NCI-H460 (cell line): Measurements from ENCODE around the gene HSPA13. TPM values are rescaled to one million over a fixed set of nuclear protein-coding genes. Genes with fewer than 3 reads are reported as not detected.
A peak's percentile ranks its signal among the peaks of the same experiment; 100 is the strongest.
"Not testable (repeated sequence)": the region's sequence is repeated elsewhere in the genome, so short reads cannot be mapped to it uniquely, and the experiment has no call there.

ENCODE experiments used
- DNase-seq: peaks from one replicate; pipeline ENCODE4 v3.0.0-alpha.2; 2016; ENCODE audit warnings: low read depth; ENCODE audit errors: extremely low read depth
- polyA plus RNA-seq: library from polyadenylated mRNA; depleted of rRNA; stranded (reverse); fragments of >200 nt; gene quantifications from 2 replicates; pipeline ENCODE4 v1.2.3, GENCODE V29; 2014; cell fraction: nucleus; rRNA removed
- total RNA-seq: library from RNA; depleted of rRNA; stranded (reverse); fragments of >200 nt; shearing (Covaris generic); gene quantifications from 2 replicates; pipeline ENCODE4 v1.2.3, GENCODE V29; 2014; rRNA removed

HSPA13 gene, protein sequence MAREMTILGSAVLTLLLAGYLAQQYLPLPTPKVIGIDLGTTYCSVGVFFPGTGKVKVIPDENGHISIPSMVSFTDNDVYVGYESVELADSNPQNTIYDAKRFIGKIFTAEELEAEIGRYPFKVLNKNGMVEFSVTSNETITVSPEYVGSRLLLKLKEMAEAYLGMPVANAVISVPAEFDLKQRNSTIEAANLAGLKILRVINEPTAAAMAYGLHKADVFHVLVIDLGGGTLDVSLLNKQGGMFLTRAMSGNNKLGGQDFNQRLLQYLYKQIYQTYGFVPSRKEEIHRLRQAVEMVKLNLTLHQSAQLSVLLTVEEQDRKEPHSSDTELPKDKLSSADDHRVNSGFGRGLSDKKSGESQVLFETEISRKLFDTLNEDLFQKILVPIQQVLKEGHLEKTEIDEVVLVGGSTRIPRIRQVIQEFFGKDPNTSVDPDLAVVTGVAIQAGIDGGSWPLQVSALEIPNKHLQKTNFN
- 97.7 and 107 TPM in 2 replicates for total RNA-seq
- polyA plus RNA-seq = 34.3 and 52.6 TPM in 2 replicates

DNA sequence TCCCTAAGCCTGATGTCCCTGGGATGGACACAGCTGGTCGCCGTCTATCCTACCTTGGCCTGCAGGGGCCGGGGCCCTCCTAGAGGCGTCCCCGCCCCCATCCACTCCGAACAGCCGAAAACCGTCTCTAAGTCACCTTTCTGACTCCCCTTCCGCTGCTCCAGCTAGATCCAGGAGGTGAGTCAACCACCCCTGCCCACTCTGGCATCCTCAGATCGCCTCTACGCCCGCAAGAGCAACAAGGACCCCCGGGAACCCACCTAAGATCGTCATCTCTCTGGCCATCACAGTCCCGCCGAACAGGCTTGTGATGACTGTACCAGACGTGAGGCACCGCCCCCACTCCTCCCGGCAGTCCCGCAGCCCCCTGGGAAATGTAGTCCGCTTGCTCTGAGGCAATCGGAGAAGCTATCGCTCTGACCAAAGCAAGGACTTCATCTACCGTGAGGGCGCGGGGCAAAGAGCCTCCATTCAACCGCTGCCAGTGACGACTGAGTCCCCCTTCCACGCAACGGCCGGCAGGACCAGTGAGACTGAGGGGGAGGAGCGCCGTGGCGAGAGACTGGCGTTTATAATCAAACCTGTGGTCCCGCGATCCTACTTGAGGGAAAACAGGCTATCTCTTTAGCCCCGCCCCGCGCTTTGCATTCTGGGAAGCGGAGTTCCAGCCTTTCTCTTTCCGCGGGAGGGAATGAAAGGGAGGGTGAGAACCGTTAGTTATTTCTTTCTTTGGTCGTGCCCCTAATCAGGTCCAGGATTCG is at the start of gene HSPA13:
Gene HSPA13, minus strand, starts transcription at position 312 of the 761 bp plus-strand sequence. Its CDS starts 27 bp downstream, at position 285.
- peak; percentile 98 for DNase-seq

DNA sequence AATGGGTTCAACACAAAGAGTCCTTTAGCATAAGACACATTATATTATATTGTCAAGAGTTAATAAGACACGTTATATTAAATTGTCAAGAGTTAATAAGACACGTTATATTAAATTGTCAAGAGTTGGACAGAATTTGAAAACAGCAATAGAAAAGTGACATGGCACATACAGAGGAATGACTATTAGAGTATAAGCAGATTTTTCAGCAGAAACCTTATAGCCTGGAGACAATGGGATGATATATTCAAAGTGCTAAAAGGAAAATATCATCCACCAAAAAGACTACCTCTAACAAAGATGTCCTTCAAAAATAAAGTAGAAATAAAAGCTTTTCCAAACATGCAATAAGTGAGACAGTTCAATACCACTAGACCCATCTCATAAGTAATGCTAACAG is 36.0 kb upstream of the HSPA13 start:
- no peak for DNase-seq

DNA sequence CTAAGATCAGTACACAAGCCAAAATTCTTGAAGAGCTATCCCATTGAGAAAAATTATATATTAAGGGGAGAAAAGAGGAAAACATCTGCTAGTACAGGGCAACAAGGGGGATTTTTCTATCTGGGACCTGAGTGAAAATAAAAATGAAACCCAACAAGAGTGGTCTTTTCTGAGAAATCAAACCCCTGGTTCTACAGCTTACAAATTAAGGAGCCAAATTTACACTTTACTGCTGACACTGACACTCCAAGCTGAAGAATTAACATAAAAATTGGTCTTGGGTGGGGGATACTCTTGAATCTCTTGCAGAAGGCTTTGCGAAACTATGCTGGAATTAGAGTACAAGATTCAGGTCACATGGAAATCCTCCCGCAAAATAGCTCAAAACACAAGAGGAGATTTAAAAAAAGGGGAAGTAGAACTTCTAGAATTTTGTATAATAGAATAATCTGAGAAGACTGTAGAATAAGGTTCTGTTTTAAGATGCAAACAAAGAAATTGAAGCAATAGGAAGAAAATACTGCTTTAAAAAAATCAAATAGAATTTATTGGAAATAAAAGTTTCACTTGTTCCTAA is 32.1 kb upstream of the HSPA13 start:
- no peak for DNase-seq

DNA sequence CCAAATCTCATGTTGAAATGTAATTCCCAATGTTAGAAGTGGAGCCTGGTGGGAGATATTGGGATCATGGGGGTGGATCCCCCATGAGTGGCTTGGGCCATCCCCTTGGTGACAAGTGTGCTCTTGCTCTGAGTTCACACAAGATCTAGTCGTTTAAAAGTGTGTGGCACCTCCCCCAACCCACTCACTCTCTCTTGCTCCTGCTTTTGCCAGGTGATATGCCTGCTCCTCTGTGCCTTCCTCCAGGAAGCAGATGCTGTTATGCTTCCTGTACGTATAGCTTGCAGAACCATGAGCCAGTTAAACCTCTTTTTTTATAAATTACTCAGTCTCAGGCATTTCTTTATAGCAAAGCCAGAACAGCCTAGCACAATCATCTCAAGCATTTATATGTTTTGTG is 23.0 kb upstream of the HSPA13 start:
- no peak for DNase-seq

DNA sequence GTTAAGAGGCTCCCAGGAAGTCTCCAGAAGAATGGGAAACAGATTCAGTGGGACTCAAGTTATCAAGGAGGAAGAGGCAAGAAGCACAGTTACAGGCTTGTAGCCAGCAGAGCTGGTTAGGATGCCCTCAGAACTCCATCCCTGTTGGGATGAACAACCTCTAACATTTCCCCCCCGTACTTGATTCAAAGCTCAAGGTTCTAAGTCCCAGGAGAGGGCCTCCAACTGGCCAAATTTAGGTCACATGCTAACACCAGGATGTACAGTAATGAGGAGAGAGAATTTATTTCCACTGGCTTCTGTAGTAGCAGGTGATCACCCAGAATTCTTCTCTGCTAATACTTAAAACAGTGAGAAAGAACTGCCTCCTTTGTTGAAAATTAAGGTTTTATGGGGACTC is 22.3 kb upstream of the HSPA13 start:
- no peak for DNase-seq

DNA sequence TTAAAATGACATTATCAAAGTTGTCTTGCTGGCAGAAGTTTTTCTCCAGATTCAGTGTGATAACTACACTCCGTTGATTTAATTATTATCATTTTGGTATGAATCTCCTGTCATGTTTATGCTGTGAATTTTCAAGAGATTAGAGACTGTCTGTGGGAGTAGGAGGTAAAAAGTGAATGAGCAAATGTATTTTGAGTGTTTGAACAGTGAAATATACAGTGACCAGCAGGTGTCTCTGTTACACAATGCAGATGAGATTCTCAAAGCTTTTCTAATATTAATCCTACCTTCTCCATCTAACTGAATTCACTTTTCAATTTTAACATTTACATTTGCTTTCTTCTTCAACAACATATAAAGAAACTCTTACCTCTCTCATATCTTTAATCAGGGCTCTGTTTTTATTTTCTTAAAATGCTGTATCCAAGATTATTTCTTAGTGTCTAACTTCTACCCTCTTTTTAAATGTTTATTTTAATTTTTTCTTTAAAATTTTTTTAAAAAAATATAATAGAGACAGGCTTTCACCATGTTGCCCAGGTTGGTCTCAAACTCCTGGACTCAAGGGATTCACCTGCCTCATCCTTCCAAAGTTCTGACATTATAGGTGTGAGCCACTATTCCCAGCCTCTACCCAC is 20.9 kb upstream of the HSPA13 start:
- DNase-seq = peak; percentile 22

DNA sequence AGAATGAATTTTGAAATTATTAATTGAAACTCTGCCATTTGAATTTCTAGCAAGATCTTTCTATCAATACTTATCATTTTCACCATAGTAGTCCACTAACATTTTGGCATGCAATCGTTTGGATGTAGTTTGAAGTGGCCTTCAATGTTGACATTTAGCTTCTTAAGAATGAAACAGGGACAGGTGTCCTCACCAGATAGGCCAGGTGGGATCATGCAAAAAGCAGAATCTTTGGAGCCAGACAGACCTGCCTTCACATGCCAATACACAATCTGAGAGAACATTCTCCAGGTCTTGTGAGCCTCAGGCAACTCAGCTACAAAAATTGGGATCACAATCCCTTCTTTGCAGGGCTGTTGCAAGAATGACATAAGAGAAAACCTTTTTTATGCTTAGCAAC is 18.3 kb upstream of the HSPA13 start:
- no peak for DNase-seq

DNA sequence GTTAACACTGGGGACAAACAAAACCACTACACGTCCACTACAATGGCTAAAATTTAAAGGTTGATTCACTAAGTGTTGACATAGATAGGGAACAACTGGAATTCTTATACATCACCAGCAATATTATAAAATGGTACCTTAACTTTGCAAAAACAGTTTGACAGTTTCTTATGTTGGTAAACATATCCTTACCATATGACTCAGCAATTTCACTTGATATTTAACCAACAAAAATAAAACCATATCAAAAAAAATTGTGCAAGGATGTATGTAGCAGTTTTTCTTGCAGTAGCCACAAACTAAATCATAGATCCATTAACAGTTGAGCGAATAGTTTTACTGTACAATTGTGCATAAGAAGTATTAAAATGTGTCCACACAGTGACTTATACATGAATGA is 5.3 kb upstream of the HSPA13 start:
- DNase-seq = no peak

DNA sequence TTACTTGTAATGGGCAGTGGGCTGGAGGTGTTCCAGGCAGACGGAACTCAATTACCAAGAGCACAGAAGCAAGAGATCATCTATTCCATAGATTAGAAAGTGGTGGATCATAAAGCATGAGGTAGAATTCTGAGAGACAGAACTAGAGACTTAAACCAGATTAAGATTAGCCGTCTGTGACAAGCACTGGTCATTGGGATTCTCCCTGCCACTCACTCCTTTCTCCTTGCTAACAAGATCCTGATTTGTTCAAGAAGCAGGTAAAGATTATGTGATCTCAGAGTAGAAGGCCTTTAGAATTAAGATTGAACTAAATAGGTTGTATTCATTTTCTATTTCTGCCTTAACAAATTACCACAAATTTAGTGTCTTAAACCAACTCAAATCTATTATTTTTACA is 1.5 kb upstream of the HSPA13 start:
- DNase-seq = no peak

DNA sequence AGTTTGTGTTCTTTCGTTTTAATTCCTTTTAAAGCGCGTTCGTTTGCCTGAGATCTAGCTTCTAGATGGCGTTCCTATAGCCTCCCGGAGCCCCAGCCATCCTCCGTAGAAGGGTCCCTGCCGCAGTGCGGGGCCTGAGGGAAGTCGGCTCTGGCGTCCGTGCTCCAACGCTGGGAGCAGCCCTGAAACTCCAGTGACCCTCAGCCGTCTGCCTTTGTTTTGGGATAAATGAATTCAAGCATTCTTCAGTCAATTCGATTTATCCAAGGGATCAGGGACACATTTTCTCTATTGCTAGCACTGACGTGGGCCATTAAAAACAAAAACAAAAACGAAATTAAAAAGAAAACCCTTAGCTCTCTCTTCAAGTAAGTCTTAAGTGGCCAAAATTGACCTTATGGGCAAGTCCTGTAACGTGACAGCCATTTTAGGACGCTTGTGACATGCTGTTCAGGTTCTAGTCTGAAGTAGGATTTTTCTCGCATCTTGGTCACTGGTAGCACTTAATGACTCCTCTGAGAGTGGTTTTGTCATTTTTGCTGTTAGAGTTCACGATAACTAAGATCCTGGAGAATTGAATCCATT is 742 bp upstream of the HSPA13 start:
- DNase-seq = no peak

DNA sequence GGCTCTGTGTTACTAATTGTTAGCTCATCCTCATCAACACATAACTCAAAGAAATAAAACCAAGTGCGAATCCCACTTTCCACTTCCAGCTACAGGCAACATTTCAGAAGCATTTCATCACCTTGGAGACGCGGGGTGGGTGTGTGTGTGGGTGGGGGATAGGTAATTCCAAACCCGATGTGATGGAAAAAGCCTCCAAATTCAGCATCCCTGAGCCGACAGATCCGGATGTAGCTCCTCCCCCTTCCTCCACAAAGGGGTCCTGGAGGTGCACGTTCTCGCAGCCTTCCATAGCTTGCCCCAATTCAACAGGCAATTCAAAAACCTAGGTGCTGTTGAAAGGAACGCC is 486 bp downstream of the HSPA13 start:
- DNase-seq = peak; percentile 39

DNA sequence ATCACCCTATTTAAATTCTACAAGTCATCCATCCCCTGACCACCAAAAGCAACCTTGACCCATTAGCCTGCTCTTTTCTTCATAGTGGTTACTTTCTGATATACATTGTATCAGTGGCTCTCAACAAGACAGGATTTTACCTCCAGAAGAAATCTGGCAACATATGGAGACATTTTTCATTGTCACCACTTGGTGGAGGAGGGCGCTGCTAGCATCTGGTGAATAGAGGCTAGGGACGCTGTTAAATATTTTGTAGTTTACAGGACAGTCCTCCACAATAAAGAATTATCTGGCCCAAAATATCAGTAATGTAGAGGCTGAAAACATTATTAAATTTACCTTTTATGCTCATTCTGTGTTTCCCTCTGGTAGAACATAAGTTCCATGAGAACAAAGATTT is 6.1 kb downstream of the HSPA13 start:
- no peak for DNase-seq

DNA sequence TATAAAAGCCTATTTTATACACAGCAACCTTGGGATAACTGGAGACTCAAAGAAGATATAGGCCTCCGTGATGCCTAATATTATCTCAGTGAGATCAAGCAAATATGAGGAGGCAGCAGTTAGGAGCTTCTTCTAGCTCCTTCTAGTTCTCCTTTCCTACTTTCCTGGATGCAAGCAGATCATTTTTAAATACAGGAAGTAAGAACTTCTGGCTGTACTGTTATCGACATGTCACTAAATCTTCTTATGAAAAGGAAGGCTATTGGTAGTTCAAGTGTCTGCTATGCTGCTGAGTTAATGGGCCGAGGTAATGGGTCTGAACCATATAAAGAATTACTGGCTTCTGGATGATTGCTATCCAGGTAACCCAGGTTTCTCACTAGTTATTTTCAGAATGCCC is 15.9 kb downstream of the HSPA13 start:
- DNase-seq = no peak

DNA sequence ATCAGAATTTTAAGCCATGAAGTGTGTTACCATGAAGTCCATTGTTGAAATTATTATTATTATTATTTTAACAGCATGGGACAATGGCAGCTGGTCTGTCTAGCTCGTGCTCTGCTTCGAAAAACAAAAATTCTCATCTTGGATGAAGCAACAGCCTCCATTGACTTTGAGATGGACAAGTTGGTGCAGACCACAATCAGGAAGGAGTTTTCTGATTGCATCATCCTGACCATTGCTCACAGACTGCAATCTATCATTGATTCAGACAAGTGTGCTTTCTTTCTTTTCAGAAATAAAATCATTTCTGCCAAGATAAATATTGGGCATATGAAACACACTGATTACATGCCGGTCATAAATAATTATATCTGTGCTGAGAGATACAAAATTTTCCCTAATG is 21.0 kb downstream of the HSPA13 start:
- no peak for DNase-seq

DNA sequence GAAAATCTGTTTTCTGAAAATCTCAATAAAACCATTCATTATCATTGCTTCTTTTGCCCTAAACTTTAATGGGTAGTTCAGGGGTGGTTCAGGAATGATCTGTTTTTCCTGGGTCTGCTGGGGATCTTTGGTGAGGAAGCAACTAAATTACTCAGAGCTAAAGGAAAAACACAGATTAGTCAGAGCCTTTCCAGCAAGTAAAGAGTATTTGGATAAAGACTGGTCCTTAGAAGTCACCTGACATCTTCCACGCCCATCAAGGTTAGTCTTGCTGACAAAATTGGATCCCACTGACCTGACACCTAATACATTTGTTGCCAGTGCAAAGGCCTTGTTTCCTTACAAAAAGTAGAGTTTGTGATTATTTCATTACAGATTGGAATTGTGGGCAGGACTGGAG is 24.2 kb downstream of the HSPA13 start:
- no peak for DNase-seq

DNA sequence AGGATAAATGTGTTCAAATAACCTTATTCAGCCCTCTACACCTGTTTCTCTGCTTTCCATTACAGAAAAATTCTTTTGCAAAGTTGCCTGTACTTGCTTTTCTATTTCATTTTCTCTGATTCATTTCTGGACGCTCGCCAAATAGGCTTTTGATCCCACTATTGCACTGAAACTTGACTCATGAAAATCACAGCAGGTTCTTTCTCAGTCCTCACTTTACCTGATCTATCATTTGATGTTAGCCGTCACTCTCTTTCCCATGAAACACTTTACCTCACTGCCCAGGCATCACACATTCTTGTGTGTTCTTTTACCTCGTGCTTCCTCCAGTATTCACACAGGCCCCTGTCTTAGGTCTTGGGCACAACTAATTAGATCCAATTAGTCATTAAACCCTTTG is 26.2 kb downstream of the HSPA13 start:
- DNase-seq = no peak

DNA sequence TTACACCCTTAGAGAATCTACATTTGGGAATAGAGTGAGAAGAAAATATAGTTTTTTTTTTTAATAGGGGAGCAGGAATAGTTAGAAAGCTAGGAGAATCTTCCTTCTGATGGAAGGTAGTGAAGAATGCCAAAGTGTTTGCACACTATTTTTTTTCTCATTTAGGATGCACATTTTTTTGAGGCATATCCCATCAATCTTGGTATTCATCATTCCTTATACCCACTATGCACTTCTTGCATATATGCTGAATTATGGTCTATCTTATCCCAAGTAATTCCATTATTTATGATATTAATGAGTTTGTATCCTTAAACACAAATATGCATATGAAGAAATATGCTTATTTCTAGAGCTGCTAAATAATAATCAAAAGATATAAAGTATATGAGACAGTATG is 28.4 kb downstream of the HSPA13 start:
- no peak for DNase-seq

DNA sequence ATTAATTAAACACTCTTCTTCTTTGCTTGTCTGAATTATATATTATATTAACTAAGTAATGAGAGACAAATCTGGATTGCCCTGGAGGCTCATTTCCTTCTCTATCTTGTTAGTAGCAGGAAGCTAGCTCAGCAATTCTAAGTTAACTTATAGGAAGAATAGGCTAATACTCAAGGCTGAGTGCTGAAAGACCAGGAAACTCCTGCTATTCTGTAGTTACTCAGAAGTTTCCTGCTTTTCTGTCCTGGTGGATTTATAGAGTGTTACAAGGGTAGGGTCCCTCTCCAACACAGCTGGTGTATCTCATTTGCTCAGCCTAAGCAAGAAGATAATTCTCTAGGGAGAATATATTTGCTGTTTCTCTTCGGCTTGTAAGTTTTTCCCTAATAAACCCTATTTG is 29.2 kb downstream of the HSPA13 start:
- no peak for DNase-seq

DNA sequence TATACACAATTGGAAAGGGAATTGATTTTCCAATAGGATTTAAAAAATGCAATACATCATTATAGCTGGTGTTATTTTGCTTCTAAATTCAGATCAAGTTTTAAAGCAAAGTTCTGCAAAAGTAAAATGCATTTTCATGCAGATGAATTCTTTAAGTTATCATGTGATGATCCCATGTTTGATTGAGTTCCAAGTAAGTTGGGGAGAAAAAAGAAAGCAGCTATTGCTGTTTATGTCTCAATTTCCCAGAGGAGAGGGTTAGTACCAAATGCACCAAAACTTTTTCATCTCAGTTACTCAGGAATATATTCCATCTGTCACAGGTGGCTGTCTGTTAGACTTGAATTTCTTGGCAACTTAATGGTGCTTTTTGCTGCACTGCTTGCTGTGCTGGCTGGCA is 29.7 kb downstream of the HSPA13 start:
- DNase-seq = no peak

DNA sequence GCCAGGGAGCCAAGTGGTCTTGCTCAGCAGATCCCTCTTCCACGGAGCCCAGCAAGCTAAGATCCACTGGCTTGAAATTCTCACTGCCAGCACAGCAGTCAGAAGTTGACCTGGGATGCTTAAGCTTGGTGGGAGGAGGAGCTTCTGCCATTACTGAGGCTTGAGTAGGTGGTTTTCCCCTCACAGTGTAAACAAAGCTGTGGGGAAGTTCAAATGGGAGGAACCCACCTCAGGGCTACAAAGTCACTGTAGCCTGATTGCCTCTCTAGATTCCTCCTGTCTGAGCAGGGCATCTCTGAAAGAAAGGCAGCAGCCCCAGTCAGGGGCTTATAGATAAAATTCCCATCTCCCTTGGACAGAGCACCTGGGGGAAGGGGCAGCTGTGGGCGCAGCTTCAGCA is 55.6 kb downstream of the HSPA13 start:
- not testable (repeated sequence) for DNase-seq

DNA sequence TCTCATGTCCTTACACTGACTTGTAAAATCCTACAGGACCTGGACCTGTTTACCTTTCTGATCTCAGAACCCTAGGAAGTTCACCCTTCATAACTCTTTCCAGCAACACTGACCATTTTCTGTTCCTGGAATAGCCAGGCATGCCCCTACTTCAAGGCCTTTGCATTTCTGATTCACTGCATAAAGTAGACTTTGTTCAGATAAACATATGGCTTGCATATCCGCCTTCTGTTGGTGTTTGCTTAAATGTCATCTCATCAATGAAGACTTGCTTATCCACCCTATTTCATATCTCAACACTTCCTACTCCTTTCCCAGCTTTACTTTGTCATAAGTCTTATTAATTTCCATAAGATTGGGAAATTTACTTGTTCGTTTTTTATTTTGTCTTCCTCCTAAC is 57.4 kb downstream of the HSPA13 start:
- no peak for DNase-seq
